GM12864 (cell line): ENCODE results near the gene IKZF3.

Experiments used
- DNase-seq: peaks from one replicate; pipeline ENCODE4 v3.0.0-alpha.2; 2011; ENCODE audit warnings: low read depth
- H3K4me3 ChIP-seq: 2 replicates; pipeline ENCODE4 v1.5.1; 2011; ENCODE audit warnings: mild to moderate bottlenecking, low read depth, low read length, control low read depth
- TF ChIP-seq, protein P1 (sequence below): IDR thresholded peaks from 2 replicates; pipeline ENCODE4 v1.5.1; 2011; ENCODE audit warnings: low read depth, mild to moderate bottlenecking, moderate library complexity, low read length, control low read depth, inconsistent platforms; ENCODE audit errors: missing control alignments

IKZF3 gene

DNA sequence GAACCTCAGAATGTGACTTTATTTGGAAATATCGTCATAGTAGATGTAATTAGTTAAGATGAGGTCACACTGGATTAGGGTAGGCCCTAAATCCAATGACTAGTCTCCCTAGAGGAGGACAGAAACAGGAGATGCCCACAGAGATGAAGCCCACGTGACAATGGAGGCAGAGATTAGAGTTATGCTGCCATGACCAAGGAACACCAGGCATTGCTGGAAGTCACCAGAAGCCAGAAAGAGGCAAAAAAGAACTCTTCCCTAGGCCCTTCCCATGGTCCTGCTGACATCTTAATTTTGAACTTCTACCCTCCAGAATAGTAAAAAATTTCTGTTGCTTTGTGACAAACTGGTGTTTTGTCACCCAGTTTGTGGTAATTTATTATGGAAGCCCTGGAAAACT is 49.6 kb downstream of the IKZF3 start:
- no peak overlapping the region for H3K4me3 ChIP-seq
- TF ChIP-seq, protein P1, sequence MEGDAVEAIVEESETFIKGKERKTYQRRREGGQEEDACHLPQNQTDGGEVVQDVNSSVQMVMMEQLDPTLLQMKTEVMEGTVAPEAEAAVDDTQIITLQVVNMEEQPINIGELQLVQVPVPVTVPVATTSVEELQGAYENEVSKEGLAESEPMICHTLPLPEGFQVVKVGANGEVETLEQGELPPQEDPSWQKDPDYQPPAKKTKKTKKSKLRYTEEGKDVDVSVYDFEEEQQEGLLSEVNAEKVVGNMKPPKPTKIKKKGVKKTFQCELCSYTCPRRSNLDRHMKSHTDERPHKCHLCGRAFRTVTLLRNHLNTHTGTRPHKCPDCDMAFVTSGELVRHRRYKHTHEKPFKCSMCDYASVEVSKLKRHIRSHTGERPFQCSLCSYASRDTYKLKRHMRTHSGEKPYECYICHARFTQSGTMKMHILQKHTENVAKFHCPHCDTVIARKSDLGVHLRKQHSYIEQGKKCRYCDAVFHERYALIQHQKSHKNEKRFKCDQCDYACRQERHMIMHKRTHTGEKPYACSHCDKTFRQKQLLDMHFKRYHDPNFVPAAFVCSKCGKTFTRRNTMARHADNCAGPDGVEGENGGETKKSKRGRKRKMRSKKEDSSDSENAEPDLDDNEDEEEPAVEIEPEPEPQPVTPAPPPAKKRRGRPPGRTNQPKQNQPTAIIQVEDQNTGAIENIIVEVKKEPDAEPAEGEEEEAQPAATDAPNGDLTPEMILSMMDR, result no peak
- DNase-seq, result no peak

DNA sequence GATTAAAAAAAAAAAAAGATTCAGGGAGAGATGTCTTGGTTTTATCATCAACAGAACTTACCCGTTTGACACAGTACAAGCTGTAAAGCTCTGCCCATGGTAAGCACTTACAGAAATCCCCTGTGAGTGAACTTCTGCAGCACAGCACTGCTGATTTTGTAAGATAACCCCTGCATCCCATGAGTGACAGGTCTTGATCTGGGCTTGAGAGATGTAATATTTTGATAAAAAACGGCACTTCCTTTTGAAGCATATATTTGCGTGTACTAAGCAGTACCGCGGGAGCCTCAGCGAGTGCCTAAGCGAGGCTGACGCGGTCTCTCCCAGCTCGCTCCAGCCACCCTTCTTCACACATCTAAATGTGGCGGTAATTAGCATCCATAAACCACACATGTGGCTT is 50.5 kb downstream of the IKZF3 start:
- no peak overlapping the region for H3K4me3 ChIP-seq
- TF ChIP-seq, protein P1, result no peak
- no peak for DNase-seq

DNA sequence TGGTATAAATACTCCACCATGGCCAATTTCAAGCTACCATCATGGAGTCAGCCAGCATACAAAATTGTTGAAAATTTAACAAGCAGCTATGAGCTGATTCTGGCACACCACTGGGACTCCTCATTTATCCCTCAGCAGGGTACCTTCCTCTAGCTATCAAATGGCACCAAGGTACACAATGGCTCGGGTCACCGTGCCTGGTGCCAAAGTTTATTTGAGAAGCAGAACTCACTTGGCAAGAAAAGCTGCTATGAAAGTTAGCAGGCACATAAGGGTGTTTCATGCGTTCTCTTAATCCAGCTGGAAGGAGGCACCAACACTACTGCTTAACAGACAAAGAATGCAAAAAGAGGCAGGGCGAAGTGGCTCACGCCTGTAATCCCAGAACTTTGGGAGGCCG is 51.6 kb downstream of the IKZF3 start:
- DNase-seq, result no peak
- H3K4me3 ChIP-seq, result no peak overlapping the region
- TF ChIP-seq, protein P1, result no peak

DNA sequence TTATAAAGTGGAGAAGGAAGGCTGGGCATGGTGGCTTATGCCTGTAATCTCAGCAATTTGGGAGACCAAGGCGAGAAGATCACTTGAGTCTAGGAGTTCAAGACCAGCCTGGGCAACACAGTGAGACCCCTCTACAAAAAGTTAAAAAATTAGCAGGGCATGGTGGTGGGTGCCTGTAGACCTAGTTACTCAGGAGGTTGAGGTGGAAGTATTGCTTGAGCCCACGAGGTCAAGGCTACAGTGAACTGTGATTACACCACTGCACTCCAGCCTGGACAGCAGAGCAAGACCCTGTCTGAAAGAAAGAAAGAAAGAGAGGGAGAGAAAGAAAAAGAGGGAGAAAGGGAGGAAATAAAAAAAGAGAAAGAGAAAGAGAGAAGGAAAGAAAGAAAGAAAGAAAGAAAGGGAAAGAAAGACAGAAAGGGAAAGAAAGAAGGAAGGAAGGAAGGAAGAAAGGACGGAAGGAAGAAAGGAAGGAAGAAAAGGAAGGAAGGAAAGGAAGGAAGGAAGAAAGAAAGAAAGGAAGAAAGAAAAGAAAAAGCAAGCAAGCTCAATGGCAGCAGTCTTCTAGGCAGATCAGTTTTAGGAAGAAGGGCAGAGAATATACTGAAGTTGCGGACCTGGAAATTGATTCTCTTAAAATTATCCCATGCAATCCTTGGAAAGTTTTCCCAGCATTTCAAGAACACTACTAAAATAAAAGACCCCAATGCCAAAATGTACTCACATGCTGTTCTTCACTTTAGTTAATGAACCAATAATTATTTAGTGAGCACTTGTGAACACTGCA is 53.0 kb downstream of the IKZF3 start:
- no peak overlapping the region for H3K4me3 ChIP-seq
- TF ChIP-seq, protein P1, result no peak
- DNase-seq, result no peak

DNA sequence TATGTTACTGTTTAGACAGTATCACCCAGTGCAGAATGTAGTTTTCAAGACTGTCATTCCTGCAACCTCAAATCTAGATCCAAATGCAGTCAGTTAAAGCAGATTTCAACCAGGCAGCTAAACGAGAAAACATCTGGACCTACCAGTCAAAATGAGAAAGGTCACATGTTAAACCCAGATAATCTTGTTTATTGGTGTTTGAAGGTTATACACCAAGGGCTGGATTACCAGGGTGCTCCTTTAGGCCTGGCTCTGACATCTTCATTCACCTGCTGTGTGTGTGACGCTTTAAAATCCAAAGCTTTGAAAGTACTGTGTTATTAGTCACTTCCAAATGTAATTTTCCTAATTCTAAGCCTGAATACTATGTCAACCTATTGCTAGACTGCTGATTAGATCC is 54.9 kb downstream of the IKZF3 start:
- DNase-seq, result no peak
- H3K4me3 ChIP-seq, result no peak overlapping the region
- TF ChIP-seq, protein P1, result no peak

DNA sequence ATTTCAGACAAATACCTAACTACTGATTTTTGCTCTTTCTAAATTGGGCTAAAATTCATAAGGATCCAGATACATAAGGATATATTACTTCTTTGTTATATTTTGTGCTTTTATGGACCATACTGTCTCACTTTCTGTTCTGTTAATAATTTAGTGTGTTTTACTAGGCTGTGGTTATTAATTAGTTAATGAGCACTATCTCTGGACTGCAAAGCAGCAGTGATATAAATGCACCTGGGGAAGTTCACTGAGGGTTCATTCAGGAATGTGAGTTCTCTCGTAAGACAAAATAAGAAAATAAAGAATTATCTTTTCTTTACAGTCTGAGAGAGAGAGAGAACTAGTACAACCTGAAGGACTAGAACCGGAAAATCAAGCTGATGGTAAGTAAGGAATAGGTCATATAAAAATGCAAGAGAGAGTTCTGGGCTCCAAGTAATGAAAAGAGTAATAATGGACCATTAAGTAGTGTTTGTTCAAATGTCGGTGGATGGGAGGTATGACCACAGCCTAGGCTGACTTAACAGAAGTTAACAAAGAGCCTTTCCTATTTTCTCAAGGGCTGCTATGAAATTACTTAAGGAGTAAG is 55.6 kb downstream of the IKZF3 start:
- TF ChIP-seq, protein P1, result no peak
- no peak for DNase-seq
- H3K4me3 ChIP-seq, result no peak overlapping the region

DNA sequence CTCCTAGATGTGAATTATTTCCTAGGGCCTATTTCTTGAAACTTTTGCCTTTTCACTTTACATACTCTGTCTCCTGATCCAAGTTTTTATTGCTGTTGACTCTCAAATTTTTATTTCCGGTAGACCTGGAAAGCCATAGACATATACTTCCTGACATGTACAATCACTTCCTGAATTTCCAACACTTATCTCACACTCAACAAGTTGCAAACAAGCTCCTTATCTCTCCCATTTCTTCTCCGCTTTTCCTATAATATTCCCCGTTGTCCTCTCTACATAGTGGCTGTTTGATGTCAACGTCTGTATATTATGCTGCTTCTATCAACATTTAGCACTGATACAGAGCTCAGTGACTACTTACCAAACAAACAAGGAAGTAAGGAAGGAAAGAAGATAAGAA is 59.3 kb downstream of the IKZF3 start:
- no peak for DNase-seq
- H3K4me3 ChIP-seq, result no peak overlapping the region
- TF ChIP-seq, protein P1, result no peak
